Liver (tissue), 9 donors: ENCODE measurements around the gene KLHL20. TPM values are rescaled to one million over a fixed set of nuclear protein-coding genes. Genes with fewer than 3 reads are reported as not detected.

Experiments
- DNase-seq: peaks from one replicate; pipeline ENCODE4 v3.0.0-alpha.2; 2017; ENCODE audit warnings: low spot score
- H3K27ac ChIP-seq, 2 donors: one replicate each; pipeline ENCODE4 v1.7.0; 2013; ENCODE audit warnings: inconsistent platforms in 2 of 2, low read length in 2 of 2, control low read depth in 1 of 2, low read depth in 1 of 2, mild to moderate bottlenecking in 1 of 2
- H3K27me3 ChIP-seq, 4 donors: one replicate each; pipeline versions ENCODE4 v1.6.1 to v1.7.0; 2013; ENCODE audit warnings: low read length in 3 of 4, inconsistent platforms in 1 of 4, mild to moderate bottlenecking in 1 of 4, moderate library complexity in 1 of 4; ENCODE audit not compliant: control insufficient read depth in 4 of 4, insufficient read depth in 4 of 4
- H3K36me3 ChIP-seq, 4 donors: one replicate each; pipeline versions ENCODE4 v1.6.1 to v1.7.0; 2013; ENCODE audit warnings: low read length in 3 of 4, mild to moderate bottlenecking in 3 of 4, low read depth in 1 of 4, moderate library complexity in 1 of 4; ENCODE audit not compliant: control insufficient read depth in 4 of 4, insufficient read depth in 3 of 4
- H3K4me1 ChIP-seq, 4 donors: one replicate each; pipeline versions ENCODE4 v1.6.1 to v1.7.0; 2013; ENCODE audit warnings: low read length in 3 of 4, mild to moderate bottlenecking in 3 of 4, moderate library complexity in 1 of 4; ENCODE audit not compliant: control insufficient read depth in 4 of 4, insufficient read depth in 4 of 4
- H3K4me3 ChIP-seq, 3 donors: one replicate each; pipeline versions ENCODE4 v1.6.1 to v1.7.0; 2013; ENCODE audit warnings: low read length in 3 of 3, control low read depth in 1 of 3, low read depth in 1 of 3, mild to moderate bottlenecking in 1 of 3
- H3K9ac ChIP-seq, 2 donors: one replicate each; pipeline ENCODE4 v1.7.0; 2013; ENCODE audit warnings: low read length in 2 of 2, mild to moderate bottlenecking in 2 of 2, moderate library complexity in 2 of 2, control low read depth in 1 of 2, low read depth in 1 of 2
- H3K9me3 ChIP-seq, 4 donors: one replicate each; pipeline versions ENCODE4 v1.6.1 to v1.7.0; 2013; ENCODE audit warnings: low read length in 3 of 4; ENCODE audit not compliant: control insufficient read depth in 4 of 4
- EGR1 ChIP-seq, 2 donors: IDR thresholded peaks; 2 replicates each; pipeline ENCODE4 v1.6.1; 2016 to 2018; ENCODE audit warnings: antibody characterized with exemption in 2 of 2, low read depth in 2 of 2
- FOXA1 ChIP-seq: IDR thresholded peaks from 2 replicates; pipeline ENCODE4 v1.6.1; 2016; ENCODE audit warnings: antibody characterized with exemption
- FOXA2 ChIP-seq: IDR thresholded peaks from 2 replicates; pipeline ENCODE4 v1.6.1; 2016; ENCODE audit warnings: antibody characterized with exemption
- GABPA ChIP-seq, 2 donors: IDR thresholded peaks in 1 of 2; conservative IDR thresholded peaks in 1 of 2; 2 replicates each; pipeline ENCODE4 v1.6.1; 2016; ENCODE audit warnings: antibody characterized with exemption in 2 of 2, mild to moderate bottlenecking in 1 of 2, moderate library complexity in 1 of 2
- JUND ChIP-seq, 2 donors: IDR thresholded peaks; 2 replicates each; pipeline ENCODE4 v1.6.1; 2016; ENCODE audit warnings: antibody characterized with exemption in 2 of 2
- NR2F2 ChIP-seq: IDR thresholded peaks from 2 replicates; pipeline ENCODE4 v1.6.1; 2016; ENCODE audit warnings: antibody characterized with exemption
- RAD21 ChIP-seq, 2 donors: IDR thresholded peaks; 2 replicates each; pipeline ENCODE4 v1.6.1; 2016; ENCODE audit warnings: antibody characterized with exemption in 2 of 2, mild to moderate bottlenecking in 2 of 2
- RXRA ChIP-seq, 2 donors: IDR thresholded peaks; 2 replicates each; pipeline ENCODE4 v1.6.1; 2017 to 2018; ENCODE audit warnings: antibody characterized with exemption in 2 of 2, mild to moderate bottlenecking in 1 of 2
- SP1 ChIP-seq: IDR thresholded peaks from 2 replicates; pipeline ENCODE4 v1.6.1; 2018; ENCODE audit warnings: antibody characterized with exemption, mild to moderate bottlenecking
- TAF1 ChIP-seq: conservative IDR thresholded peaks from 2 replicates; pipeline ENCODE4 v1.6.1; 2016; ENCODE audit warnings: antibody characterized with exemption, mild to moderate bottlenecking
- WGBS: extraction: QIAGEN DNeasy Blood & Tissue Kit; methylation state at CpG from one replicate; pipeline ENCODE4 v1.1.7; 2013; 5-methylcytosine and 5-hydroxymethylcytosine counted together
- polyA plus RNA-seq, 2 donors: library from polyadenylated mRNA; stranded (reverse) in 1 of 2; unstranded in 1 of 2; fragments of 200-250 nt in 1 of 2; fragments of >200 nt in 1 of 2; fragmentation: Nextera tagmentation in 1 of 2; extraction: Ambion mirVana in 1 of 2; gene quantifications; one replicate each; pipeline versions ENCODE4 v1.2.1 to v1.2.3, GENCODE V29; 2013 to 2015
- total RNA-seq, 2 donors: library from RNA; depleted of rRNA; stranded (reverse); fragments of >200 nt; gene quantifications; one replicate each; pipeline ENCODE4 v1.2.3, GENCODE V29; 2014
- TF ChIP-seq, protein P1 (sequence below): IDR thresholded peaks from 2 replicates; pipeline ENCODE4 v1.6.1; 2016; ENCODE audit warnings: antibody characterized with exemption
- TF ChIP-seq, protein P2 (sequence below): IDR thresholded peaks from 2 replicates; pipeline ENCODE4 v1.6.1; 2016; ENCODE audit warnings: antibody characterized with exemption, mild to moderate bottlenecking
- TF ChIP-seq, protein P3 (sequence below): IDR thresholded peaks from 2 replicates; pipeline ENCODE4 v1.6.1; 2016; ENCODE audit warnings: antibody characterized with exemption
- TF ChIP-seq, protein P4 (sequence below): fragments of 150-350 bp; IDR thresholded peaks from 2 replicates; pipeline ENCODE4 v1.5.1; 2017; ENCODE audit warnings: improper control_type of control experiment, low read depth, low read length; ENCODE audit not compliant: missing input control
- donor health status: healthy.
- donor health status: healthy.
- donor health status: healthy.
- donor health status: healthy.
- donor health status: healthy.

The KLHL20 gene
- total and polyA plus RNA-seq, 4 donors: 5.2 to 25.9 (median 9.5) TPM

DNA sequence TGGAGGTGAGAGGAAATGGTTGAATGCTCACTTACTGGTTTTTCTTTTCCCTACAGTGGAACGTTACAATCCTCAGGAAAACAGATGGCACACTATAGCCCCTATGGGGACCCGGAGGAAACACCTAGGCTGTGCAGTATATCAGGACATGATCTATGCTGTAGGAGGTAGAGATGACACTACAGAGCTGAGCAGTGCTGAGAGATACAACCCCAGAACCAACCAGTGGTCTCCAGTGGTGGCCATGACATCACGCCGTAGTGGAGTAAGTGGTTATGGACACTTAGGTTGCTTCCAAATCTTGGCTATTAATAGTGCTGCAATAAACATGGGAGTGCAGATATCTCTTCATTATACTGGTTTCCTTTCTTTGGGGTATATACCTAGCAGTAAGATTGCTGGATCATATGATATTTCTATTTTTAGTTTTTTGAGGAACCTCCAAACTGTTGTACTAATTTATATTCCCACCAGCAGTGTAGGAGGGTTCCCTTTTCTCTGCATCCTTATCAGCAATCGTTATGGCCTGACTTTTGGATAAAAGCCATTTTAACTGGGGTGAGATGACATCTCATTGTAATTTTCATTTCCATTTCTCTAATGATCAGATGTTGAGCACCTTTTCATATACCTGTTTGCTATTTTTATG, 60.9 kb downstream of the KLHL20 start:
- peaks cover 5 to 39% (median 33%) of the 10 kb centered on the region in 4 donors for H3K36me3 ChIP-seq
- H3K27ac ChIP-seq: no peak overlapping the region
- H3K4me3 ChIP-seq: no peak overlapping the region
- TF ChIP-seq, protein P1, sequence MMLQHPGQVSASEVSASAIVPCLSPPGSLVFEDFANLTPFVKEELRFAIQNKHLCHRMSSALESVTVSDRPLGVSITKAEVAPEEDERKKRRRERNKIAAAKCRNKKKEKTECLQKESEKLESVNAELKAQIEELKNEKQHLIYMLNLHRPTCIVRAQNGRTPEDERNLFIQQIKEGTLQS: no peak
- WGBS: 94% methylated on average over 5 of the region's 5 CpGs
- no peaks in the 10 kb centered on the region for H3K4me1 ChIP-seq
- H3K9ac ChIP-seq: no peak overlapping the region
- no peak for DNase-seq
- H3K9me3 ChIP-seq: no peaks in the 10 kb centered on the region
- no peaks in the 10 kb centered on the region for H3K27me3 ChIP-seq

DNA sequence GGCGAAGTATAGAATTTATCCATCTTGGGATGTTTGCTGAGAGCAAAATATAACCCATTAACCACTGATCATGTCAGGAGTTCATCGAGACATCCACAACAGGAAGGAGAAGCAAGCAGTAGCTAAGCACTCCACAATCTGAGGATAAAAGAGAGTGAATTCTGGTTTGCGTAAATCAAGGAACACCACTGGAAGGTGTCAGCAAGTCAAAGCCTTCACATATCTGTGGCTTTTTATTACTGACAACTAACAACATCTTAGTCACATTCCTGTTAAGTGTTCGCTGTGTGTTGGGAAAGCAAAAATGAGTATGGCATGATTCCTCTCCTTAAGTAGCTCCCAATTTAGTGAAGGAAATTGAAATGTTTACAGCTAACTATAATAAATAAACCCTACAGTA, 65.2 kb downstream of the KLHL20 start:
- Histone ChIP-seq H3K4me3 (no peak overlapping the region), H3K9me3 (no peaks in the 10 kb centered on the region), H3K9ac (no peak overlapping the region), H3K27me3 (no peaks in the 10 kb centered on the region), H3K4me1 (no peaks in the 10 kb centered on the region), H3K27ac (no peak overlapping the region), H3K36me3 (peaks cover 8 to 67% (median 58%) of the 10 kb centered on the region in 4 donors)
- WGBS: 97% methylated on average over 4 of the region's 4 CpGs
- no peak for DNase-seq
- TF ChIP-seq FOXA2 (no peak), TAF1 (no peak), NR2F2 (no peak), JUND (IDR thresholded peaks at IDR 0.05) (no peak), FOXA1 (no peak), RXRA (IDR thresholded peaks at IDR 0.05) (no peak), GABPA (IDR thresholded peaks at IDR 0.05 in 1 of 2, conservative IDR thresholded peaks at IDR 0.05 in 1 of 2) (no peak), SP1 (no peak), EGR1 (IDR thresholded peaks at IDR 0.05; ENCODE audit: low read depth in 2 of 2) (no peak), RAD21 (IDR thresholded peaks at IDR 0.05) (no peak)
- TF ChIP-seq, protein P2, sequence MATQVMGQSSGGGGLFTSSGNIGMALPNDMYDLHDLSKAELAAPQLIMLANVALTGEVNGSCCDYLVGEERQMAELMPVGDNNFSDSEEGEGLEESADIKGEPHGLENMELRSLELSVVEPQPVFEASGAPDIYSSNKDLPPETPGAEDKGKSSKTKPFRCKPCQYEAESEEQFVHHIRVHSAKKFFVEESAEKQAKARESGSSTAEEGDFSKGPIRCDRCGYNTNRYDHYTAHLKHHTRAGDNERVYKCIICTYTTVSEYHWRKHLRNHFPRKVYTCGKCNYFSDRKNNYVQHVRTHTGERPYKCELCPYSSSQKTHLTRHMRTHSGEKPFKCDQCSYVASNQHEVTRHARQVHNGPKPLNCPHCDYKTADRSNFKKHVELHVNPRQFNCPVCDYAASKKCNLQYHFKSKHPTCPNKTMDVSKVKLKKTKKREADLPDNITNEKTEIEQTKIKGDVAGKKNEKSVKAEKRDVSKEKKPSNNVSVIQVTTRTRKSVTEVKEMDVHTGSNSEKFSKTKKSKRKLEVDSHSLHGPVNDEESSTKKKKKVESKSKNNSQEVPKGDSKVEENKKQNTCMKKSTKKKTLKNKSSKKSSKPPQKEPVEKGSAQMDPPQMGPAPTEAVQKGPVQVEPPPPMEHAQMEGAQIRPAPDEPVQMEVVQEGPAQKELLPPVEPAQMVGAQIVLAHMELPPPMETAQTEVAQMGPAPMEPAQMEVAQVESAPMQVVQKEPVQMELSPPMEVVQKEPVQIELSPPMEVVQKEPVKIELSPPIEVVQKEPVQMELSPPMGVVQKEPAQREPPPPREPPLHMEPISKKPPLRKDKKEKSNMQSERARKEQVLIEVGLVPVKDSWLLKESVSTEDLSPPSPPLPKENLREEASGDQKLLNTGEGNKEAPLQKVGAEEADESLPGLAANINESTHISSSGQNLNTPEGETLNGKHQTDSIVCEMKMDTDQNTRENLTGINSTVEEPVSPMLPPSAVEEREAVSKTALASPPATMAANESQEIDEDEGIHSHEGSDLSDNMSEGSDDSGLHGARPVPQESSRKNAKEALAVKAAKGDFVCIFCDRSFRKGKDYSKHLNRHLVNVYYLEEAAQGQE: no peak
- TF ChIP-seq, protein P3, sequence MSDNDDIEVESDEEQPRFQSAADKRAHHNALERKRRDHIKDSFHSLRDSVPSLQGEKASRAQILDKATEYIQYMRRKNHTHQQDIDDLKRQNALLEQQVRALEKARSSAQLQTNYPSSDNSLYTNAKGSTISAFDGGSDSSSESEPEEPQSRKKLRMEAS: no peak
- TF ChIP-seq, protein P4, sequence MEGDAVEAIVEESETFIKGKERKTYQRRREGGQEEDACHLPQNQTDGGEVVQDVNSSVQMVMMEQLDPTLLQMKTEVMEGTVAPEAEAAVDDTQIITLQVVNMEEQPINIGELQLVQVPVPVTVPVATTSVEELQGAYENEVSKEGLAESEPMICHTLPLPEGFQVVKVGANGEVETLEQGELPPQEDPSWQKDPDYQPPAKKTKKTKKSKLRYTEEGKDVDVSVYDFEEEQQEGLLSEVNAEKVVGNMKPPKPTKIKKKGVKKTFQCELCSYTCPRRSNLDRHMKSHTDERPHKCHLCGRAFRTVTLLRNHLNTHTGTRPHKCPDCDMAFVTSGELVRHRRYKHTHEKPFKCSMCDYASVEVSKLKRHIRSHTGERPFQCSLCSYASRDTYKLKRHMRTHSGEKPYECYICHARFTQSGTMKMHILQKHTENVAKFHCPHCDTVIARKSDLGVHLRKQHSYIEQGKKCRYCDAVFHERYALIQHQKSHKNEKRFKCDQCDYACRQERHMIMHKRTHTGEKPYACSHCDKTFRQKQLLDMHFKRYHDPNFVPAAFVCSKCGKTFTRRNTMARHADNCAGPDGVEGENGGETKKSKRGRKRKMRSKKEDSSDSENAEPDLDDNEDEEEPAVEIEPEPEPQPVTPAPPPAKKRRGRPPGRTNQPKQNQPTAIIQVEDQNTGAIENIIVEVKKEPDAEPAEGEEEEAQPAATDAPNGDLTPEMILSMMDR: no peak
